SIG-M5 treated with dmso at 0.1 percent for 504 hours (cell line): ENCODE data around the gene GLIPR1.
A peak's percentile ranks its signal among the peaks of the same experiment; 100 is the strongest.
"Not testable (repeated sequence)": the region's sequence is repeated elsewhere in the genome, so short reads cannot be mapped to it uniquely, and the experiment has no call there.

Experiments
- DNase-seq: peaks from one replicate; lab custom pipeline; 2025; ENCODE audit not compliant: unreplicated experiment; lab: John Stamatoyannopoulos, UW

Gene GLIPR1

DNA sequence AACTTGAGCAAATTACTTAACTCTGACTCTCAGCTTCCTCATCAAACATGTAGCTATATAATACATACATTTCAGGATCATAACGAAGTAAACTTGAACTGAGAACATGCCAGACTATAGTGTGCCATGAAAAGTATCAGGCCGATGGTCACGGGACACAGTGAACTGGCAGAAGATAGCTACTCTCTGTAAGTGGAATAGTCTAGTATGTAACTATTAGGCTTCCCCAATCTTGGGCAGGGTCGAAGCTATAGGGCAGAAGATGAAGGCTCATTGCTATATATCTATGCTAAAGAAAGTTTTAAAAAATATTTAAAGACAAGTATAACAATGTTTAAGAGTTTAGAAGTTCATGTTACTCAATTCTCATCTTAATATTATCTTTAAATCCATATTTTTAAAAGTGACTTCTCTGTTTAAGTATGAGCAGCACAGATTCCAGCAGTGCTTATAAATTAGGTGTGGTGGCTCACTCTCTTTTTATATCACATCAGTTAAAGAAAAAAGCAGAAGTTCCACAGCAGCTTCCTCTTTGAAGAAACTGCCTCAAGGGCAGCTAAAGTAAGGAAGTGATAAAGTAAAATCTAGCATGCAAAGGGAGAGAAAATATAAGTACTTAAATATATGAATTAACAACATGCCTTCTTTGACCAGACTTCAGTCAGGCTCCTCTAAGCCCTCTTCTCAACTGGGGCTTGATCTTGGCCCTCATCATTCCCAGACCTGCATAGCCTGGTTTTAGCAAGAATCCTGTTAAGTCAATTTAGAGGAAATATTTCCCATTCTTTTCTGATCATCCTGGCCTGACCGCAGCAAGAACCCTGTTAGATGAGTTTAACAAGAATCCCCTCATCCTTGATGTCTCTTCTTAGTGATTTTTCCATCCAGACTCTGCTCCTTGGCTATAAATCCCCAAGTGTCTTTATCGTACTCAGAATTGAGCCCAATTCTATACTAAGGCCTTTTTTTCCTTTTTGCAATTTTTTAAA is 8.4 kb upstream of the GLIPR1 start:
- peak; percentile 89 for DNase-seq

GRCh38 chr12:75474116-75474515 is 6.4 kb upstream of the GLIPR1 start:
- no peak for DNase-seq

DNA sequence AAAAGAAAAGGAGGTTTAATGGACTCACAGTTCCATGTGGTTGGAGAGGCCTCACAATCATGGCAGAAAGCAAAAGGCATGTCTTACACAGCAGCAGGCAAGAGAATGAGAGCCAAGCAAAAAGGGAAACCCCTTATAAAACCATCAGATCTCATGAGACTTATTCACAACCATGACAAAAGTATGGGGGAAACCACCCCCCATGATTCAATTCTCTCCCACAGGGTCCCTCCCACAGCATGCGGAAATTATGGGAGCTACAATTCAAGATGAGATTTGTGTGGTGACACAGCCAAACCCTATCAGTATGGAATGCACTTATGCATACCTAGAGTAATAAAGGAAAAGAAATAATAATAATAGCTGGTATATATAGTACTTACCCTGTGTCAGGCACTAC is 4.5 kb upstream of the GLIPR1 start:
- no peak for DNase-seq

DNA sequence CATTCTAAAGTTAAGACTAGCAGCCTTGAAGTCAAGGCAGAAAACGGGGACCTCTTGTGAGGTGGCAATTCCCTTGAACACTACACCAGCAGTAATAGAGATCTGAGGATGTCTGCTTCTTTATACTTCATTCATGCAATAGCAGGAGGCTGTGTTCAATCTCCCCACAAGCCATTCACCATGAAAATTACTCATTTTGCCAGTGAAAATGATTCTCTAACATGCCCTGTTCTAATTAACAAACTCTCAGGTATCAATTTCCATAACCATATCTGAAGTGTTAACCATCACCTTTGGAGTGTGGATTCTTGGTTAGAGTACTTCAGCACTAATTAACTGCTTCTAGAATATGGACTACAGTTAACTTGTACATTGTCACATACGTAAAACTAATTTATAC is 3.4 kb upstream of the GLIPR1 start:
- no peak for DNase-seq

DNA sequence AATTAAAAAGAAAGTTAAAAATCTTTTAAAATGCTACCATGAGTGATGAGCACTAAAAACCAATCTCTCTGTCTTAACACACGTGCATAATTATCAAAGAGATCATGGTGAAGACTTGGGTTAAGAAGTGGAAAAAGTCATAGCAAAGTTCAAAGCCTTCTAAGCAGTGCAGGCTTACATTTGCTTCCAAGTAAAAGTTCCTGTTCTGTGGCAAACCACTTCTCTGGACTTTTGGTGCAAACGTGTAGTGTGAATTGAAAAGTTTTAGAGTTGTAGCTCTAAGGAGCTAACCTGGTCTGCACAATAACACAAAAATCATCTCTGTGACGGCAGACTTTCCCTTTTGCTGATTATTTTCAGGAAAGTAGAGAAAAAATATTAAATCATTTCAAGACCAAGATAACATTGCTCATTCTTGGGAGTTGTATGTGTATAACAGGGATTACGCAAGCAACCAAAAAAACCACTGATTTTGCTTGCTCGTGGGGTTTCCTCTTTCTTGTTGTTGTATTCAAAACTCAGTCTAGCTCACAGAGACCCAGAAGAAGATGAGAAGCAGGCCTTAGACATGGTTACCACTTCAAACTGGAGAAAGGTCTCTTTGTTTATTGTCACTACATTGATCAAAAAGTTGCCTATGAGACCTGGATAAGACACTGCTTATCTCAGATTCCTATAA is 2.3 kb upstream of the GLIPR1 start:
- peak; percentile 93 for DNase-seq

- peak; percentile 46 for DNase-seq
Observed at GRCh38 chr12:75479963-75480461, 543 bp upstream of the GLIPR1 start.

- DNase-seq, result peak; percentile 86
Observed at GRCh38 chr12:75481013-75481705, 604 bp downstream of the GLIPR1 start.

GRCh38 chr12:75481774-75482173 is 1.2 kb downstream of the GLIPR1 start:
- DNase-seq, result peak; percentile 76

GRCh38 chr12:75482646-75483045 is 2.1 kb downstream of the GLIPR1 start:
- DNase-seq, result no peak

- DNase-seq, result no peak
Observed at GRCh38 chr12:75483431-75483830, 2.9 kb downstream of the GLIPR1 start.

DNA sequence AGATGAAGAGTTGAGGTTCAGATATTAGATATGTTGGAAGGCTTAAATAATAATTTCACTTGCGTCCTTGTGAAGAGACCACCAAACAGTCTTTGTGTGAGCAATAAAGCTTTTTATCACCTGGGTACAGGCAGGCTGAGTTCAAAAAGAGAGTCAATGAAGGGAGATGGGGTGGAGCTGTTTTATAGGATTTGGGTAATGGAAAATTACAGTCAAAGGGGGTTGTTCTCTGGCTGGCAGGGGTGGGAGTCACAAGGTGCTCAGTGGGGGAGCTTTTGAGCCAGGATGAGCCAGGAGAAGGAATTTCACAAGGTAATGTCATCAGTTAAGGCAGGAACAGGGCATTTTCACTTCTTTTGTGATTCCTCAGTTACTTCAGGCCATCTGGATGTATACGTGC is 3.9 kb downstream of the GLIPR1 start:
- not testable (repeated sequence) for DNase-seq

DNA sequence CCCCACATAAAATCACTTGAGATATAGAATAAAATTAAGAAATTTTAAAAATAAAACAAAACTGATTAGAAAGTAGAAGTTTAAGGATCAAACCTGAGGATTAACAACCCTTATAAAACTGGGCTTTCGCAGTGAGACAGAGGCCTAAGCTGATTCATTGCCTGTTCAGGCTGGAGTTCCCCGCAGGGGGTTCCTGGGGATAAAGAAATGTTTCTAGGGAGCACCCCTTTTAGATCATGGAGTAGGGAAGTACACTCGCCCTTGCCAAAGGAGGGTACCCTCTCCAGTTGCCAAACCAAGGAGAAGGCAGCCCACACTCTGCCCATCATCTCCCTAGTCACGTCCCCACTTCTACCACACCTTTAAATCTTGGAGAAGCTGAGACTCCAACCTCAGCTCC is 6.8 kb downstream of the GLIPR1 start:
- no peak for DNase-seq

- DNase-seq, result peak; percentile 42
Observed at GRCh38 chr12:75488553-75488952, 8.0 kb downstream of the GLIPR1 start.

DNA sequence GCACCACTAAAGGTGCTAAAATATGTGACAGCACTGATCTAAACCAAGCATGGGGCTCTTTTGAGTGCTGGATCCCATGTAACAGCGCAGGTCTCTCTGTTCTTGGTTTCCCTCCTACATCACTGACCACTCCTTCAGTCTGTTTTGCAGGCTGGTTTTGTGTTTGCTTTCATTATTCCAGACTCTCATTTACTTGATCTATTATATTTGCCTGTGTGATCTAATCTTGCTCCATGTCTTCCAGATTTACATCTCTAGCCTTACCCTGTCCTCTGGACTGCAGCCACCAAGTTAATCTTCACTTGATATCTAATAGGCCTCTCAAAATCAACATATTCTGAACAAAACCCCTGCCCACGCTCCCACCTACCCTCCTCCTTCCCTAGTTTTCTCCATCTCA is 8.6 kb downstream of the GLIPR1 start:
- no peak for DNase-seq

GRCh38 chr12:75489613-75490210 is 9.2 kb downstream of the GLIPR1 start:
- DNase-seq, result no peak

GRCh38 chr12:75491169-75491568 is 10.6 kb downstream of the GLIPR1 start:
- no peak for DNase-seq

GRCh38 chr12:75503459-75503858 is 22.9 kb downstream of the GLIPR1 start:
- DNase-seq, result no peak

GRCh38 chr12:75503866-75504265 is 23.3 kb downstream of the GLIPR1 start:
- no peak for DNase-seq

DNA sequence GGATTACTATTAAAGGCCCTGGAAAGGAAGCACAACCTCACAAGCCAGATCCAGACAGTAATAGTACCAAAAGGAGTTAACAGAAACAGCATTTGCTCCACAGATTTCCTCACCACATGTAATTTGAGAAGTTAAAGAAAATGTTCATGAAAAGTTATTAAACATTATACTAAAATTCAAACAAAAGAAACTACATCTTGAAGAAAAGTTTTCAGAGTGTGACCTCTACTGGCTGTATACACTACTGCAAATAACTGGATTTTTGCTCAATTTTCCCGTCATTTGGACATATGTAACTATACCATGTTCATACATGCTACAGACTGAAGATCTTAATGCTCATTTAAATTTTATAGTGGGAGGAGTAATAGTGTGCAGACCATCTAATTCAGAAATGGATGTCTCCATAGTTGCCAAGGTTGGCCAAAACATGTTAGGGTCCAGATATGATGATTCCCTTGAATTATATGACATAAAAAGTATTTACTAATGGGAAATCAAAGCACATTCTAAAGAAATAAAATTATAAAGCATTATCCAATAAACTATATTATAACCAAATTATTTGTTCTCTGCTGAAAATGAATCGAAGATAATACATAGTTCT is 25.3 kb downstream of the GLIPR1 start:
- no peak for DNase-seq

- no peak for DNase-seq
Observed at GRCh38 chr12:75507086-75507485, 26.5 kb downstream of the GLIPR1 start.

DNA sequence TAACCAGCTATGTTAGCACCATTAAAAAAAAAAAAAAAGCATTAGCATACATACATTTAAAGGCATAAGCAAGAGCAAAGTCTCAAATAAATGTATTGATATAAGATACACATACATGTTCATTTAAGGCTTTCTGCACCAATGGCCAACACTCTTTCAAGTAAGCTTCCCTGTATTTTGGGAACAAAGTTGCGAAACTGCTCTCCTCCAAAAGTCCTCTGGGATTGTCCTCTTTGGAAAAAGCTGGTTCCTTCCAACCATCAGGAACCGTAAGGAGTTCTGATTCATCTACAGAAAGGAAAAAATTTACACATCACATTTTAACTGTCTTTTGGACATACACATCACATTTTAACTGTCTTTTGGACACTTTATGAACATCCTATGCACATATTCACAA is 27.6 kb downstream of the GLIPR1 start:
- no peak for DNase-seq
